ENCODE data around the gene XPNPEP3. TPM values are rescaled to one million over a fixed set of nuclear protein-coding genes. Genes with fewer than 3 reads are reported as not detected.

XPNPEP3 gene
- polyA plus RNA-seq, 1 experiment = 25.8 TPM

- ChIA-PET POLR2A (interaction anchor here (0.6 kb wide), 1 partner anchor 62 kb away, joined by 5 read pairs; no protein-coding TSS in a partner anchor), CTCF (no interaction called here)
- Histone ChIP-seq H3K36me3 (ENCODE audit: control insufficient read depth, insufficient read depth, low read length) (peaks cover 4% of the 10 kb centered on the region), H3K27me3 (ENCODE audit: control insufficient read depth, insufficient read depth, low read length) (no peaks in the 10 kb centered on the region), H3K4me3 (ENCODE audit: low read depth, low read length) (no peak overlapping the region)
- no peak for DNase-seq (ENCODE audit: low read depth)
- no peak for TF ChIP-seq CTCF (IDR thresholded peaks at IDR 0.05; ENCODE audit: insufficient read depth, low read depth, low read length)
Observed at GRCh38 chr22:40976866-40977700, 120.1 kb downstream of the XPNPEP3 start.

- no peak for DNase-seq (ENCODE audit: low read depth)
- POLR2A ChIA-PET = no interaction called here
- no peaks in the 10 kb centered on the region for H3K27me3 ChIP-seq (ENCODE audit: control insufficient read depth, insufficient read depth, low read length)
- no peak overlapping the region for H3K4me3 ChIP-seq (ENCODE audit: low read depth, low read length)
- TF ChIP-seq CTCF (IDR thresholded peaks at IDR 0.05; ENCODE audit: insufficient read depth, low read depth, low read length) = no peak
- CTCF ChIA-PET = interaction anchor here (1.2 kb wide), 1 partner anchor 54 kb away, joined by 3 read pairs; no protein-coding TSS in a partner anchor
- H3K36me3 ChIP-seq (ENCODE audit: control insufficient read depth, insufficient read depth, low read length) = no peaks in the 10 kb centered on the region
Observed at GRCh38 chr22:40979198-40979597, 122.2 kb downstream of the XPNPEP3 start.

GRCh38 chr22:40979871-40980270, 122.9 kb downstream of the XPNPEP3 start:
- CTCF ChIA-PET = interaction anchor here (1.2 kb wide), 1 partner anchor 53 kb away, joined by 3 read pairs; no protein-coding TSS in a partner anchor
- POLR2A ChIA-PET = no interaction called here
- H3K27me3 ChIP-seq (ENCODE audit: control insufficient read depth, insufficient read depth, low read length) = no peaks in the 10 kb centered on the region
- no peaks in the 10 kb centered on the region for H3K36me3 ChIP-seq (ENCODE audit: control insufficient read depth, insufficient read depth, low read length)
- H3K4me3 ChIP-seq (ENCODE audit: low read depth, low read length) = no peak overlapping the region
- DNase-seq (ENCODE audit: low read depth) = no peak
- no peak for TF ChIP-seq CTCF (IDR thresholded peaks at IDR 0.05; ENCODE audit: insufficient read depth, low read depth, low read length)

Small RNA genes lying within 50 kb of the gene (small RNA-seq; reads per million reads assigned to genes)
- 1.7 reads per million for gene MIR4766 (ENCODE audit: insufficient read length, low read depth, low replicate concordance)
- gene RF00017 (ENCODE audit: insufficient read length, low read depth, low replicate concordance) = not detected
- not detected for gene RNU6-379P (ENCODE audit: insufficient read length, low read depth, low replicate concordance)

Other genes with a start within 250 kb of the XPNPEP3 start
- 6.4 and 8.9 TPM in 2 replicates for gene MRTFA, start 220.4 kb upstream of the XPNPEP3 start, polyA plus RNA-seq (2011; rRNA removed)
- gene MCHR1, start 177.7 kb upstream of the XPNPEP3 start, polyA plus RNA-seq (2011; rRNA removed) = 0.64 and 1.1 TPM in 2 replicates
- gene SLC25A17, start 37.8 kb upstream of the XPNPEP3 start, polyA plus RNA-seq (2011; rRNA removed) = 16.7 and 26.0 TPM in 2 replicates
- gene ST13, start 509 bp upstream of the XPNPEP3 start, polyA plus RNA-seq (2011; rRNA removed) = 90.7 and 145 TPM in 2 replicates
- gene DNAJB7, start 5.0 kb downstream of the XPNPEP3 start, polyA plus RNA-seq (2011; rRNA removed) = not detected in 2 replicates
- 87.0 and 98.4 TPM in 2 replicates for gene RBX1, start 94.2 kb downstream of the XPNPEP3 start, polyA plus RNA-seq (2011; rRNA removed)
- gene EP300, start 235.4 kb downstream of the XPNPEP3 start, polyA plus RNA-seq (2011; rRNA removed) = 11.2 and 13.0 TPM in 2 replicates

Data from BJ (cell line).